ENCODE results near the gene HIP1R. TPM values are rescaled to one million over a fixed set of nuclear protein-coding genes. Genes with fewer than 3 reads are reported as not detected.

Gene HIP1R
- total RNA-seq, 1 experiment from 2014 or later = 234 TPM

DNA sequence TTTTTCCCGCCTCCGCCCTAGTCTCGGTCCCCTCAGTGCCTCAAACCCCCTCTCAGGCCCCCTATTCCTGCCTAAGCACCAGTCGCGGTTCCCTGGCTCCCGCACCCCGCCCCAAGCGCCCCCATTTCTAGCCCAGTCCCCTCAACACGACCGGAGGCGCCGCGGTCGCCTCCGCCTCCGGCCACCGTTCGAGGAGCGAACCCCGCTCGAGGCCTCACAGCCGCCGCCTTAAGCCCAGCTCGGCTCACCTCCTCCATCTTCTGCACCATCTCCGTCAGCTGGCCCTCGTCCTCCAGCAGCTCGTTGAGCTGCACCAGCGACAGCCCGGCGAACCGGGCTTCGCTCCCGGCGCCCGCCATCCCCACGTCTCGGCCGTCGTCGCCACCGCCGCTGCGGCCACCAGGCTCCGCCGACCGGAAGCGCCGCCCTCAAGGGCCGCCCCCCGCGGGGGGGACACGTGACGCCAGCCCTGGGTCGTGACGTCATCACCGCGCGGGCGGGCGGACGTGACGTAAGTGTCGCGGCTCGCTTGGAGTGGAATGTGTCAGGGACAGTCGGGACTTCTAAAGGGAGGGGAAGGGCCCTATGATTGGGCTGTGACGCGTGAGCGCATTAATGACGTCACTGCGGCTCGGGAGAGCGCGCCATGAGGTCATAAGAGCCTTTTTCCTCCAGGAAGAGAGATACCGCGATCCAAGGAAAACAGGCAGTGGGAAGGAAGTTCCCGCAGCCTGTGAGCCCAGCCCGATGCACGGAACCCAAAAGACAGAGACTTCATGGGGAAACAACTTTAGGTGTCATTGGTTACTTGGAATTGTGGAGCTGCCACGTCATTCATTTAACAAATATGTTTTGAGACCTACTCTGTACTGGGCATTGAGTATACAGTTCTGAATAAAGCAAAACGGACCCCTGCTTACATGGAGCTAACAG lies 60.7 kb downstream of the HIP1R start, which contains the start of gene VPS37B:
VPS37B (minus strand) TSS at position 421 of the 933 bp plus-strand sequence; CDS start at position 359, 62 bp downstream.
- CTCF ChIA-PET = interaction anchor here (0.7 kb wide), 1 partner anchor 28 kb away, joined by 3 read pairs; no protein-coding TSS in a partner anchor
- BruUV-seq (replicated peaks) = no TSS peak

DNA sequence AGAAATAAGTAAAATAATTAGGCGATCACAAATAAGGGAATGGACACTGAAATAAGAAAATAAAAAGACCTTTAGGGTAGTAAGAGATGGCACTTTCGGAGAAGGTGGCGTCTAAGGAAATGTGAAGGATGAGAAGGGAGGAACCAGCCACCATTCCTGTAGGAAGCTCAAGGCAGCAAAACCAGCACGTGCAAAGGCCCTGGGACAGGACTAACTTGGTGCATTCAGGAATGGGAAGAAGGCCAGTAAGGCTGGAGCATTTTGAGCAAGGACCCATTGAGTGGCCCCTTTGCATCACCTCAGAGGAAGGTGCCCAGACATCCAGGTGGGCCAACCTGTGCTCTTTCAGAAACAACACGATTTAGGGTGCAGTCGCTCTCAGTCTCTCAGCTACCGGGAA lies 61.4 kb downstream of the HIP1R start:
- peaks cover 41% of the 10 kb centered on the region for H3K4me1 Mint-ChIP-seq (ENCODE audit: low read depth, unreplicated experiment)
- CTCF ChIA-PET = interaction anchor here (1.0 kb wide), 1 partner anchor 11 kb away, joined by 3 read pairs; no protein-coding TSS in a partner anchor
- peak overlapping the region; percentile 100 for H3K4me3 Mint-ChIP-seq (ENCODE audit: low read depth, unreplicated experiment)
- intact Hi-C loops (cut with micrococcal nuclease; ENCODE audit: unreplicated experiment) = no loop called here
- H3K27me3 Mint-ChIP-seq (ENCODE audit: unreplicated experiment) = no peaks in the 10 kb centered on the region
- H3K27ac Mint-ChIP-seq (ENCODE audit: unreplicated experiment) = peak overlapping the region; percentile 98
- H3K9me3 Mint-ChIP-seq (ENCODE audit: low read depth, unreplicated experiment) = peaks cover 3% of the 10 kb centered on the region
- H3K36me3 Mint-ChIP-seq (ENCODE audit: insufficient read depth, unreplicated experiment) = peaks cover 69% of the 10 kb centered on the region
- DNase-seq = no peak
- TF ChIP-seq, protein P1, sequence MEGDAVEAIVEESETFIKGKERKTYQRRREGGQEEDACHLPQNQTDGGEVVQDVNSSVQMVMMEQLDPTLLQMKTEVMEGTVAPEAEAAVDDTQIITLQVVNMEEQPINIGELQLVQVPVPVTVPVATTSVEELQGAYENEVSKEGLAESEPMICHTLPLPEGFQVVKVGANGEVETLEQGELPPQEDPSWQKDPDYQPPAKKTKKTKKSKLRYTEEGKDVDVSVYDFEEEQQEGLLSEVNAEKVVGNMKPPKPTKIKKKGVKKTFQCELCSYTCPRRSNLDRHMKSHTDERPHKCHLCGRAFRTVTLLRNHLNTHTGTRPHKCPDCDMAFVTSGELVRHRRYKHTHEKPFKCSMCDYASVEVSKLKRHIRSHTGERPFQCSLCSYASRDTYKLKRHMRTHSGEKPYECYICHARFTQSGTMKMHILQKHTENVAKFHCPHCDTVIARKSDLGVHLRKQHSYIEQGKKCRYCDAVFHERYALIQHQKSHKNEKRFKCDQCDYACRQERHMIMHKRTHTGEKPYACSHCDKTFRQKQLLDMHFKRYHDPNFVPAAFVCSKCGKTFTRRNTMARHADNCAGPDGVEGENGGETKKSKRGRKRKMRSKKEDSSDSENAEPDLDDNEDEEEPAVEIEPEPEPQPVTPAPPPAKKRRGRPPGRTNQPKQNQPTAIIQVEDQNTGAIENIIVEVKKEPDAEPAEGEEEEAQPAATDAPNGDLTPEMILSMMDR (IDR thresholded peaks at IDR 0.05; ENCODE audit: unreplicated experiment) = no peak
- BruUV-seq (replicated peaks) = no TSS peak

More for the DNA sequence above, 60.7 kb downstream of the HIP1R start, which contains the start of gene VPS37B:
- DNase-seq = peak; percentile 93
- peak within 1 kb of the TSS; percentile 98 for H3K27ac Mint-ChIP-seq (ENCODE audit: unreplicated experiment)
- peaks cover 3% of the 10 kb centered on the region for H3K9me3 Mint-ChIP-seq (ENCODE audit: low read depth, unreplicated experiment)
- H3K4me1 Mint-ChIP-seq (ENCODE audit: low read depth, unreplicated experiment) = peaks cover 48% of the 10 kb centered on the region
- H3K4me3 Mint-ChIP-seq (ENCODE audit: low read depth, unreplicated experiment) = peak within 1 kb of the TSS; percentile 100
- peaks cover 76% of the 10 kb centered on the region for H3K36me3 Mint-ChIP-seq (ENCODE audit: insufficient read depth, unreplicated experiment)
- intact Hi-C loops (cut with micrococcal nuclease; ENCODE audit: unreplicated experiment) = no loop called here
- H3K27me3 Mint-ChIP-seq (ENCODE audit: unreplicated experiment) = no peaks in the 10 kb centered on the region
- TF ChIP-seq, protein P1 (IDR thresholded peaks at IDR 0.05; ENCODE audit: unreplicated experiment) = no peak

DNA sequence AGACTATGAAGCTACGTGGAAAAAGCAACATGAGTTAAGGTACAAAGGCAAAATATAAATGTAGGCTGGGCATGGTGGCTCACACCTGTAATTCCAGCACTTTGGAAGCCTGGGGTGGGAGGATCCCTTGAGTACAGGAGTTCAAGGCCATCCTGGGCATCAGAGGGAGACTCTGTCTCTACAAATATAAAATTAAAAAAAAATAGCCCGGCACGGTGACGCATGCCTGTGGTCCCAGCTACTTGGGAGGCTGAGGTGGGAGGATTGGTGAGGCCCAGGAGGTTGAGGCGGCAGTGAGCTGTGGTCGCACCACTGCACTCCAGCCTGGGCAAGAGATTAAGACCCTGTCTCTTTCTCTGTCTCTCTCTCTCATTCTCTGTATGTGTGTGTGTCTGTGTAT lies 64.6 kb downstream of the HIP1R start:
- no peak for DNase-seq
- TF ChIP-seq, protein P1 (IDR thresholded peaks at IDR 0.05; ENCODE audit: unreplicated experiment) = no peak
- peaks cover 3% of the 10 kb centered on the region for H3K9me3 Mint-ChIP-seq (ENCODE audit: low read depth, unreplicated experiment)
- no peak overlapping the region for H3K4me3 Mint-ChIP-seq (ENCODE audit: low read depth, unreplicated experiment)
- intact Hi-C loops (cut with micrococcal nuclease; ENCODE audit: unreplicated experiment) = loop anchor here (2.0 kb wide), 1 partner anchor 47 kb away; no protein-coding TSS in a partner anchor
- no peak overlapping the region for H3K27ac Mint-ChIP-seq (ENCODE audit: unreplicated experiment)
- BruUV-seq (replicated peaks) = no TSS peak
- CTCF ChIA-PET = no interaction called here
- H3K36me3 Mint-ChIP-seq (ENCODE audit: insufficient read depth, unreplicated experiment) = peaks cover 39% of the 10 kb centered on the region
- H3K27me3 Mint-ChIP-seq (ENCODE audit: unreplicated experiment) = no peaks in the 10 kb centered on the region
- H3K4me1 Mint-ChIP-seq (ENCODE audit: low read depth, unreplicated experiment) = peaks cover 52% of the 10 kb centered on the region

DNA sequence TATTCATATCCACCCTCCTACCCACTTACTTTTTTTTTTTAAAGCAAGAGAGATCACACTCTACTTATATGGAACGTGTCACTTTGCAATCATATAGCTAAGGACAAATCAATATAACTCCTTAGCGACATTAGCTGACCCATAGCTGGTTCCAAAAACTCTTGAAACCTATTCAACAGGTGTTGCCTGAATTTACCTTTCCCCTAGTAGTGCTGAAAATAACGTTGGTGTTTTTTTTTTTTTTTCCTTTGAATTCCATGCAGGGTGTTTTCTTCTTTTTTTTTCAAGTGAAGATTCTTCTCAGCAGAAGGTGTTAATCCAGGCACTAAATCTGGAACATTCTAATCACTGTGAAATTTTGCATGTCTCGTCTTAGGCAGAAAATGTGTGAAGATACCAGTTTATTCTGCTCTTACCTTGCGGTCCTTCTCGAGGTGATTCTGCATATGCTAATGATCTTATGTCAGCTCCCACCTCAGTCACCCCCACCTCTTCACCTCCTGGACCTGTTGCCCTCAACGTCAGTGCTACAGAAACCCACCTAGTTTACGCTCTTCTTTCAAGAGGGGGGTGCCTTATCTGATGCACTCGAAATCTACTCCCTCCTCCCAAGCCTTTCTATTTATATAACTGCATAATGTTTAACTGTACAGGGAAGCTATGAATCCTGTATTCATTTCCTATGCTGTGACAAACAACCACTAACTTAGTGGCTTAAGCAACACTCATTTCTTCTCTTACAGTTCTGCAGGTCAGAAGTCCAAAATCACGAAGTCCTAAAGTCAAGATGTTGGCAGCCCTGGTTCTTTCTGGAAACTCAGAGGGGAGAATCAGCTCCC lies 67.8 kb downstream of the HIP1R start:
- intact Hi-C loops (cut with micrococcal nuclease; ENCODE audit: unreplicated experiment) = no loop called here
- H3K36me3 Mint-ChIP-seq (ENCODE audit: insufficient read depth, unreplicated experiment) = peaks cover 13% of the 10 kb centered on the region
- DNase-seq = no peak
- peak overlapping the region; percentile 9 for H3K4me3 Mint-ChIP-seq (ENCODE audit: low read depth, unreplicated experiment)
- TF ChIP-seq, protein P1 (IDR thresholded peaks at IDR 0.05; ENCODE audit: unreplicated experiment) = no peak
- no TSS peak for BruUV-seq (replicated peaks)
- H3K27ac Mint-ChIP-seq (ENCODE audit: unreplicated experiment) = peak overlapping the region; percentile 30
- CTCF ChIA-PET = interaction anchor here (0.6 to 1.3 kb wide), 5 partner anchors 10 to 48 kb away, joined by 3 to 7 read pairs (median 3); no protein-coding TSS in a partner anchor
- H3K27me3 Mint-ChIP-seq (ENCODE audit: unreplicated experiment) = no peaks in the 10 kb centered on the region
- peaks cover 37% of the 10 kb centered on the region for H3K4me1 Mint-ChIP-seq (ENCODE audit: low read depth, unreplicated experiment)
- H3K9me3 Mint-ChIP-seq (ENCODE audit: low read depth, unreplicated experiment) = no peaks in the 10 kb centered on the region

All from Calu3 (cell line).